ENCODE data around the gene HEYL. TPM values are rescaled to one million over a fixed set of nuclear protein-coding genes. Genes with fewer than 3 reads are reported as not detected.

Gene HEYL
- total RNA-seq, 3 donors from 2014 or later (not counting 1 experiment from before 2014, with no cell fraction given): not detected

- Mint-ChIP-seq H3K4me3 (no peak overlapping the region), H3K9me3 (no peaks in the 10 kb centered on the region), H3K27me3 (ENCODE audit: low read depth in 2 of 2) (peaks cover 0 to 11% of the 10 kb centered on the region in 2 donors), H3K4me1 (no peaks in the 10 kb centered on the region), H3K36me3 (no peaks in the 10 kb centered on the region), H3K27ac (no peak overlapping the region)
- H3K27me3 ChIP-seq (ENCODE audit: control insufficient read depth, insufficient read depth, low read length): no peaks in the 10 kb centered on the region
- ATAC-seq: no peak
- H3K4me3 ChIP-seq (ENCODE audit: low read length): no peak overlapping the region
- no peaks in the 10 kb centered on the region for H3K9me3 ChIP-seq (ENCODE audit: control insufficient read depth, insufficient read depth, low read length)
- WGBS (ENCODE audit: insufficient coverage): 66% methylated on average over 6 of the region's 8 CpGs
- H3K4me1 ChIP-seq (ENCODE audit: control insufficient read depth, insufficient read depth, low read length): no peaks in the 10 kb centered on the region
- H3K36me3 ChIP-seq (ENCODE audit: control insufficient read depth, insufficient read depth, low read length): no peaks in the 10 kb centered on the region
- DNase-seq: no peak
- intact Hi-C loops (cut with micrococcal nuclease): no loop called here
- H3K27ac ChIP-seq (ENCODE audit: low read length): no peak overlapping the region
- TF ChIP-seq, protein P1, sequence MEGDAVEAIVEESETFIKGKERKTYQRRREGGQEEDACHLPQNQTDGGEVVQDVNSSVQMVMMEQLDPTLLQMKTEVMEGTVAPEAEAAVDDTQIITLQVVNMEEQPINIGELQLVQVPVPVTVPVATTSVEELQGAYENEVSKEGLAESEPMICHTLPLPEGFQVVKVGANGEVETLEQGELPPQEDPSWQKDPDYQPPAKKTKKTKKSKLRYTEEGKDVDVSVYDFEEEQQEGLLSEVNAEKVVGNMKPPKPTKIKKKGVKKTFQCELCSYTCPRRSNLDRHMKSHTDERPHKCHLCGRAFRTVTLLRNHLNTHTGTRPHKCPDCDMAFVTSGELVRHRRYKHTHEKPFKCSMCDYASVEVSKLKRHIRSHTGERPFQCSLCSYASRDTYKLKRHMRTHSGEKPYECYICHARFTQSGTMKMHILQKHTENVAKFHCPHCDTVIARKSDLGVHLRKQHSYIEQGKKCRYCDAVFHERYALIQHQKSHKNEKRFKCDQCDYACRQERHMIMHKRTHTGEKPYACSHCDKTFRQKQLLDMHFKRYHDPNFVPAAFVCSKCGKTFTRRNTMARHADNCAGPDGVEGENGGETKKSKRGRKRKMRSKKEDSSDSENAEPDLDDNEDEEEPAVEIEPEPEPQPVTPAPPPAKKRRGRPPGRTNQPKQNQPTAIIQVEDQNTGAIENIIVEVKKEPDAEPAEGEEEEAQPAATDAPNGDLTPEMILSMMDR (IDR thresholded peaks at IDR 0.05): no peak
Measured at GRCh38 chr1:39615086-39615673, 24.3 kb downstream of the HEYL start.

DNA sequence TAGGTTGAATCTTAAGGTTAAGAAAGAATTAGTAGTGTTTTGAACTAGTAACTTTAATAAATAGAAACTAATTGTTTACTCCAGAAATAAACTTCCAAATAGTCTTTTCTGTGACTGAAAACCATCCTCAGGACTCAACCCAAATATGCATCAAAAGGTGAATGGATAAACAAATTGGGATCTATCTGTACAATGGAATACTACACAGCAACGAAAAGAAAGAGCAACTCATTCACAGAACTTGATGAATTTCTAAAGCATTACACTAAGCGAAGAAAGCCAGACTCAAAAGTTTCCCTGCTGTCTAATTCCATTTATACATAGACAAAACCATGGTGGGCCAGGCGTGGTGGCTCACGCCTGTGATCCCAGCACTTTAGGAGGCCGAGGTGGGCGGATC is 25.0 kb downstream of the HEYL start:
- no peak for ATAC-seq
- 88% methylated on average over 6 of the region's 6 CpGs for WGBS (ENCODE audit: insufficient coverage)

GRCh38 chr1:39613250-39613649 is 26.2 kb downstream of the HEYL start:
- Mint-ChIP-seq H3K9me3 (no peaks in the 10 kb centered on the region), H3K27me3 (ENCODE audit: low read depth in 2 of 2) (peaks cover 0 to 11% of the 10 kb centered on the region in 2 donors), H3K4me3 (no peak overlapping the region), H3K36me3 (no peaks in the 10 kb centered on the region), H3K27ac (no peak overlapping the region), H3K4me1 (peaks cover 5 to 6% of the 10 kb centered on the region in 2 donors)
- intact Hi-C loops (cut with micrococcal nuclease): no loop called here
- 88% methylated on average over 2 of the region's 6 CpGs for WGBS (ENCODE audit: insufficient coverage)
- TF ChIP-seq, protein P1 (IDR thresholded peaks at IDR 0.05): no peak
- no peak for DNase-seq
- H3K4me1 ChIP-seq (ENCODE audit: control insufficient read depth, insufficient read depth, low read length): peaks cover 7% of the 10 kb centered on the region
- H3K36me3 ChIP-seq (ENCODE audit: control insufficient read depth, insufficient read depth, low read length): no peaks in the 10 kb centered on the region
- peaks cover 2% of the 10 kb centered on the region for H3K27me3 ChIP-seq (ENCODE audit: control insufficient read depth, insufficient read depth, low read length)
- no peaks in the 10 kb centered on the region for H3K9me3 ChIP-seq (ENCODE audit: control insufficient read depth, insufficient read depth, low read length)
- H3K27ac ChIP-seq (ENCODE audit: low read length): no peak overlapping the region
- ATAC-seq: no peak
- no peak overlapping the region for H3K4me3 ChIP-seq (ENCODE audit: low read length)

More for the DNA sequence above, 25.0 kb downstream of the HEYL start:
- H3K27ac ChIP-seq (ENCODE audit: low read length): no peak overlapping the region
- TF ChIP-seq, protein P1 (IDR thresholded peaks at IDR 0.05): no peak
- Mint-ChIP-seq H3K27ac (no peak overlapping the region), H3K9me3 (no peaks in the 10 kb centered on the region), H3K36me3 (no peaks in the 10 kb centered on the region), H3K4me1 (peaks cover 2% of the 10 kb centered on the region in 2 donors), H3K27me3 (ENCODE audit: low read depth in 2 of 2) (peaks cover 0 to 11% of the 10 kb centered on the region in 2 donors), H3K4me3 (no peak overlapping the region)
- H3K4me1 ChIP-seq (ENCODE audit: control insufficient read depth, insufficient read depth, low read length): peaks cover 4% of the 10 kb centered on the region
- intact Hi-C loops (cut with micrococcal nuclease): no loop called here
- DNase-seq: no peak
- H3K4me3 ChIP-seq (ENCODE audit: low read length): no peak overlapping the region
- no peaks in the 10 kb centered on the region for H3K36me3 ChIP-seq (ENCODE audit: control insufficient read depth, insufficient read depth, low read length)
- no peaks in the 10 kb centered on the region for H3K27me3 ChIP-seq (ENCODE audit: control insufficient read depth, insufficient read depth, low read length)
- H3K9me3 ChIP-seq (ENCODE audit: control insufficient read depth, insufficient read depth, low read length): no peaks in the 10 kb centered on the region
